Large intestine (tissue), 3 donors: ENCODE results near the gene CTNNB1. TPM values are rescaled to one million over a fixed set of nuclear protein-coding genes. Genes with fewer than 3 reads are reported as not detected.

Experiments
- DNase-seq, 2 donors: peaks; one replicate each; pipeline versions ENCODE4 v3.0.0 to v3.0.0-alpha.2; 2013
- H3K27ac ChIP-seq: one replicate; pipeline ENCODE4 v1.5.1; 2013; ENCODE audit warnings: low read length
- H3K27me3 ChIP-seq: 2 replicates; pipeline ENCODE4 v1.6.1; 2013; ENCODE audit warnings: low read length; ENCODE audit not compliant: control insufficient read depth, insufficient read depth
- H3K36me3 ChIP-seq: 2 replicates; pipeline ENCODE4 v1.6.1; 2013; ENCODE audit warnings: low read length; ENCODE audit not compliant: control insufficient read depth, insufficient read depth
- H3K4me1 ChIP-seq: one replicate; pipeline ENCODE4 v1.6.1; 2013; ENCODE audit warnings: low read length; ENCODE audit not compliant: control insufficient read depth, insufficient read depth
- H3K4me3 ChIP-seq: one replicate; pipeline ENCODE4 v1.5.1; 2013; ENCODE audit warnings: low read length
- H3K9me3 ChIP-seq: one replicate; pipeline ENCODE4 v1.6.1; 2013; ENCODE audit warnings: mild to moderate bottlenecking, low read depth, low read length, moderate library complexity; ENCODE audit not compliant: control insufficient read depth
- WGBS: methylation state at CpG from one replicate; pipeline ENCODE4 v1.1.5; 2013; ENCODE audit warnings: low lambda C conversion rate; ENCODE audit not compliant: insufficient coverage; 5-methylcytosine and 5-hydroxymethylcytosine counted together
- polyA plus RNA-seq: library from polyadenylated mRNA; unstranded; fragments of 120-200 nt; gene quantifications from one replicate; pipeline ENCODE4 v1.2.1, GENCODE V29; 2013

CTNNB1 gene
- polyA plus RNA-seq, 1 donor = 424 TPM

DNA sequence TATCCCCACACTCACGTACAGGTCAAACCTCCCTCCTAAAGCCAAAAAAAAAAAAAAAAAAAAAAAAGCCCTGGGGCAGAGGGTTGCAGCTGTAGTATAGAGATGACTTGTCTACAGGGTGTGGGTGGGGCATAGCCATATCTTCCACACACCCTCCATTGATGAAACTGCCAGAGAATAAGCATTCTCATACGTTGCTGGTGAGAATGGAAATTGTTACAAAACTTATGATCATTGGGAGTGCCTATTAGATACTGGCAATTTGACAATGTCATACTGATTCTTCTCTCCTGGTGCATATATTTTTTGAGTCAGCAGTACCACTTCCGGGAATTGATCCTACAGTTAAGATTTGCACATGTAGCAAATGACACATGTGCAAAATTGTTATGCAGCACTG is 11.0 kb upstream of the CTNNB1 start:
- no peaks in the 10 kb centered on the region for H3K36me3 ChIP-seq
- DNase-seq = no peak
- WGBS = no CpG with 5 or more reads among the region's 3 CpGs
- no peaks in the 10 kb centered on the region for H3K9me3 ChIP-seq
- no peaks in the 10 kb centered on the region for H3K27me3 ChIP-seq
- no peak overlapping the region for H3K27ac ChIP-seq
- H3K4me1 ChIP-seq = no peaks in the 10 kb centered on the region
- H3K4me3 ChIP-seq = no peak overlapping the region

DNA sequence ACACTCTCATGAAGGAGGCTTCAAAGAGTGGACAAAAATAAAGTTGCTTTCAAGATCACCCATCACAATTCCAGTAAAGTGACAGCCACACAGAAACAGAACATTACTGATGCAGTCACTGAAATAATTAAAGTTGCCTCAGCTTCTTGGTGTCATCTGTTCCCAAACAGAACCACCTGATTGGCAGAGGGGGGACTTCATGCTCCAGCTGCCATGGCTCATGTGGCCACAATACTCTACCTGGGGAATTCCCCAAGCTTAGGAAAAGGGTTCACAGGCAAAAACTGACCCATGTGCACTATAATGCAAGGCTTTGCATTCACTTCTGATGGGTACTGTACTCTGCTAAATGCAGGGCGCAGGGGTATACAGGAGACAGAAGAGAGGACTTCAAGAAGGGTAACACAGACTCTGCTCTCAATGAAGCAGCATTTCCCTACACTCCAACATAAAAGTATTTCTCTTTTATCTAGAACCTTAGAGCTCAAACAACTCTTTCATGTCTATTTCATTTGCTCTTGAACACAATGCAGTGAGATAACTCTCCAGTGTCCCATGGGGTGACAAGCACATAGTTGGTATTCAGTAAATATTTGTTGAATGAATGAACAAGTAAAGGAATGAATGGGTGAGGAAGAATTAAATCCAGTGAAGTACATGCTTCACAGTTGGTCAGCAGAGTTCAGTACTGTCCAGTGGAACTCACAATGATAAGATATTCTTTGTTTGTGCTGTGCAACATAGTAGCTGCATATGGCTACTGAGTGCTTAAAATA is 8.6 kb upstream of the CTNNB1 start:
- Histone ChIP-seq H3K4me1 (no peaks in the 10 kb centered on the region), H3K27me3 (no peaks in the 10 kb centered on the region), H3K36me3 (no peaks in the 10 kb centered on the region), H3K27ac (no peak overlapping the region), H3K4me3 (no peak overlapping the region), H3K9me3 (no peaks in the 10 kb centered on the region)
- no peak for DNase-seq
- no CpG with 5 or more reads among the region's 1 CpG for WGBS

DNA sequence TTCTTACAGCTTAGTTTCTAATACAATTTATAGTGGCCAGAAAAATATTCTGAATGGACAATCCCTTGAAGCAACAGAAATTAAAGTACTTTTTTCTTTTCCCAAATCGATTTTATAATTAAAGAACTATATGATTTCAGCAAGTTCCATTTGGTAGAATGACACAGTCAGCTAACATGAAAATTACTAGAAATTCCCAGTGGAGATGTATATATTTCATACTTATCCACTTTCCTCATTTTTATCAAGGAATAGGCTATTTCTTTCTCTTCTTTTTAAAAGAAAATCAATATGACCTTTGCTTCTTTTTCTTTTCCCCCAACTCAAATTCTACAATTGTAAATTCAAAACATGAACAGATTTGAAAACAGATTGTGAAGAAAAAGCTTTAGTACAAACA is 6.4 kb upstream of the CTNNB1 start:
- WGBS = 80% methylated on average over 1 of the region's 1 CpG
- Histone ChIP-seq H3K36me3 (no peaks in the 10 kb centered on the region), H3K9me3 (no peaks in the 10 kb centered on the region), H3K4me1 (no peaks in the 10 kb centered on the region), H3K4me3 (no peak overlapping the region), H3K27me3 (no peaks in the 10 kb centered on the region), H3K27ac (no peak overlapping the region)
- DNase-seq = no peak

DNA sequence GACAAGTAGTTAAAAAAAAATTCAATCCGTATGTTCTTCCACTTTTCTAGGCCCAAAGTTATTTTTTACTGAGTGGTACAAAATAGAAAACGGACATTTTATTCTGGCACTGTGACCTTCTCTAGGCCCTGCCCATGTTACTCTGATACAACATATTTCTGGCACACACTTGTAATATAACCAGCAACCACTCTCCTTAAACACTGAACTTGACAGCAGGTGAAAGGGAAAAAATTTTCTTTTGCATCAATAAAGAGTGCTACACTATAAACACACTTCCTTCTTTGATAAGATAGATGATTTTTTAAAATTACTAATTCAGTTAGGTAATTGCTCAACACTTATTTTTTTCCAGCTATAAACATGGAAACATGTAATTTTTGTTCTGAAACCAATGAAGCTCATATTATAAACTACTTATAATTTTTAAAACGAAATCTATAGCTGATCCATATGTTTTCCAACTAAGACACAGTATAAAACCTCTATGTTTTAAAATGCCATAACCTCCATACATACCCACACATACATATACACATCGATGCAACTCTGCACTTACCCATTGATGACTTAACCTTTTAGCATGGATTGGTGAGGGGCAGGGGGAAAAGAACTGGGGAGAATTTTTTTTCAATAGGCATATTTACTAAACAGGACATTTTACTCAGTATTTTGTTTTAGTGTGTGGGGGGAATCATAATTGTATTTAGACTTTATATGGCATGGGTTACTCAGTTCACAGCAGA is 5.3 kb upstream of the CTNNB1 start:
- DNase-seq = no peak

DNA sequence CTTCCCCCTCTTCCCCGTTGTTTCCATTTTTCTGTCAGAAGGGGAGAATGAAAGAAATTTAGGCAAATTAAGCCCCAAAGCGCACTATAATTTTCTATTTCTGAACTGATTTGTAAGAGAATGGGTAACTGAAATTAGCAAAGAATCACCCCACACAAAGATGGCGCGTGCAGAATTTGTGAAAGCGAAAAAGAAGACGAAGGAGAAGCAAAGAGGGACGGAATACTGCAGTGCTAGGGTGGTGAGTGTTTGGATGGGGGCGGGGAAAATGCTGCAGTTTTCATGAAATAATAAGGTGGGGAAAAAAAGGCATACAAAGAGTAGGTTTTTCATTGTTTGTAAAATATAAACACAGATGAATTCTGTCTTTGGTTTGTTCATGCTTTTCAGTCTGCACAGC is 4.6 kb upstream of the CTNNB1 start:
- H3K27me3 ChIP-seq = no peaks in the 10 kb centered on the region
- H3K9me3 ChIP-seq = no peaks in the 10 kb centered on the region
- H3K27ac ChIP-seq = no peak overlapping the region
- DNase-seq = no peak
- H3K4me3 ChIP-seq = no peak overlapping the region
- 90% methylated on average over 4 of the region's 8 CpGs for WGBS
- no peaks in the 10 kb centered on the region for H3K36me3 ChIP-seq
- no peaks in the 10 kb centered on the region for H3K4me1 ChIP-seq

More for the DNA sequence above, 5.3 kb upstream of the CTNNB1 start:
- Histone ChIP-seq H3K27ac (no peak overlapping the region), H3K27me3 (no peaks in the 10 kb centered on the region), H3K4me1 (no peaks in the 10 kb centered on the region), H3K4me3 (no peak overlapping the region), H3K9me3 (no peaks in the 10 kb centered on the region), H3K36me3 (no peaks in the 10 kb centered on the region)
- 71% methylated on average over 2 of the region's 4 CpGs for WGBS

DNA sequence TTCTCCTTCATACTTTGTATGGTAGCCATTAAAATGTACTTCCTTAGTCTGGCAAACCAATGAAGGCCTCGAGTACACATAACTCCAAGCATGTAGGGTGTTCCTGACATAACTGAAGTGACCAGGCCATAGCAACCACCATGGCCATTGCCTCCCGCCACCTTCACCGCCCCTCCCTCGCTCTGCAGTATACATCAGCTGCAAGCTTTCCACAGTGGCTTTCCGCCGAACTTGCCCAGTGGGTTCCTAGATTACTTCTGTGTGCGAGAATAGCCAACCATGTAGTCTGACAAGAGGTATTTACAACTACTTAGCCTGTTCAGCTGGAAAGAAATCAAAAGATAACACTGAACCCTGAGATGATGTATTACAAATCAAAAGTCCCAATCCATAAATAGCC is 3.4 kb upstream of the CTNNB1 start:
- no peaks in the 10 kb centered on the region for H3K36me3 ChIP-seq
- no peak for DNase-seq
- H3K27ac ChIP-seq = no peak overlapping the region
- H3K9me3 ChIP-seq = no peaks in the 10 kb centered on the region
- H3K27me3 ChIP-seq = no peaks in the 10 kb centered on the region
- WGBS = no CpG with 5 or more reads among the region's 7 CpGs
- H3K4me3 ChIP-seq = no peak overlapping the region
- H3K4me1 ChIP-seq = no peaks in the 10 kb centered on the region

DNA sequence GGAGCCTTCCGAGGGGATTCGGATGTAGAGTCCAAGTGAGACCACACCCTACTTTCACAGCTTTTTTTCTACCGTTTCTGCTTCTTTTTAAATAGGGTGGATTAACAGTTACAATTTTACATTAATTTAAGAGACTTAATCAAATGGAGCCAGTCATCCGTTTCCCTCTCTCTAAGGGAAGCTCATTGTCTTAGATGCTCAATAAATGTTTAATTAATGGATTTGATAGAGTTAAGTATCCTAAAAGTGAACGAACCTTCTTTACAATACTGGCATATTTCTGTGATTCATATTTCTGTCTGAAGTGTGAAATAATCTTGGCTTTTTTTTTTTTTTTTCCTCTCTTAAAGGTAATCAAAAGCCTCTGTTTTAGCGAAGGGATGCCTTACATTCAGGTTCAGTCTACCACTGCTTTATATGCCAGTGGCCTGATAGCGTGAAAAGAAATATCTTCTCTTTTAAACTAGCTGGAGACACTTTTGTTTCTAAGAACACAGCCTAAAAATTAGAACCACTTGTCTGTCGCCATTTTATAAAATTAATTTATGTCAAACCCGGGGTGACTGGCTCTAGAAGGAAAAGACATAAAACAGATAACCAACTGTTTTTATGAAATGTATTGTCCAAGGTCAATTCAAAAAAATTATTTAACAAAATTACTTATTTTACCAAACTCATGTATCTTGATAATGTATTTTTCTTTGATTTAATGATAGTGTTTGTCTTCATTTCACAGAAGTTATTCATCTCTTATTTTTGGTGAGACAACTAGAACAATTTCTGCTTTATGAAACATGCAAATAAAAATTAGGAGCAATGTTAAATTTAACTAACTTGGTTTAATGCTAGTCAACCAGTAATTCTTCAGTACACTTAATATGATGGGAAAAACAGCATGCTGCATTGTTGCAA is 2.5 kb upstream of the CTNNB1 start:
- H3K4me3 ChIP-seq = no peak overlapping the region
- DNase-seq = no peak
- 89% methylated on average over 4 of the region's 9 CpGs for WGBS
- peaks cover 1% of the 10 kb centered on the region for H3K4me1 ChIP-seq
- no peaks in the 10 kb centered on the region for H3K36me3 ChIP-seq
- no peak overlapping the region for H3K27ac ChIP-seq
- H3K9me3 ChIP-seq = no peaks in the 10 kb centered on the region
- H3K27me3 ChIP-seq = no peaks in the 10 kb centered on the region

DNA sequence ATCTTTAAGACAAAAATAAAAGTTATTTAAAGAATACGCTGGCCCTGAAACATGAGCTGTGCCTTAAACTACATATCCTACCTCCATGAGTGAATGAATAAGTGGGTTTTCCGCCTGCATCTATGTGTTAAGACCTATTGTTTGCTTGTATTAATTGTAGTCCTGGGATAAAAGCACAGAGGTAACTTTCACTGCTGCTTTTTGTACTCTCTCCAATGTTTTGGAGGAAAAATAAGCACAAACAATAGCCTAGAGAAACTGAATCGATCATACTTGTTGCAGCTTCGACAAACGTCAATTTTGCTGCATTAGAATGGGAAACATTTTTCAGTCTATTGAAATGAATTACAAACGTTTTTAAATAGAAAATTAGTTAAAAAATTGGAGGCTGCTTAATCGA is 1.3 kb upstream of the CTNNB1 start:
- Histone ChIP-seq H3K4me1 (peaks cover 2% of the 10 kb centered on the region), H3K36me3 (no peaks in the 10 kb centered on the region), H3K4me3 (no peak overlapping the region), H3K9me3 (no peaks in the 10 kb centered on the region), H3K27me3 (no peaks in the 10 kb centered on the region), H3K27ac (no peak overlapping the region)
- WGBS = 80% methylated on average over 5 of the region's 7 CpGs
- no peak for DNase-seq

DNA sequence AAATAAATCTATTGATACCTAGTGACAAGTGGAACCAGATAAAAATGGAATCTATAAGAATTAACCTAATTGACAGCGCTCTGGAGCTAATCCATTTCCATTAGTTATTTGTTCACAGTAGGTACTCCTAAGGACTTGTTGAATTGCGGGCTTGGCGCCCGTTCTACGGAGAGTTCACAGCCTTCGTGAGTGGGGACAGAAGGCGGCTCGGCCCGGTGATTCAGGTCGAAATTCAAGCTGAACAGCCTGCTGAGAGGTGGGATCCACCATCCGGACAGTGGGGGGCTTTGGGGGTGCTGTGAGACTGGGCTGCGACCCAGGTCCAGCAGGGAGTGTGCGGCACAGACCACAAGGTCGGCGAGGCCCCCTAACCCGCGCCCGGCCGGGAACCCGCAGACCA is 779 bp upstream of the CTNNB1 start:
- DNase-seq = no peak
- no peaks in the 10 kb centered on the region for H3K9me3 ChIP-seq
- no peaks in the 10 kb centered on the region for H3K27me3 ChIP-seq
- no CpG with 5 or more reads among the region's 20 CpGs for WGBS
- peak overlapping the region; percentile 98 for H3K4me3 ChIP-seq
- H3K4me1 ChIP-seq = peaks cover 2% of the 10 kb centered on the region
- H3K27ac ChIP-seq = peak overlapping the region; percentile 99
- no peaks in the 10 kb centered on the region for H3K36me3 ChIP-seq
